ENCODE results near the gene RHBDD1.

The RHBDD1 gene

DNA sequence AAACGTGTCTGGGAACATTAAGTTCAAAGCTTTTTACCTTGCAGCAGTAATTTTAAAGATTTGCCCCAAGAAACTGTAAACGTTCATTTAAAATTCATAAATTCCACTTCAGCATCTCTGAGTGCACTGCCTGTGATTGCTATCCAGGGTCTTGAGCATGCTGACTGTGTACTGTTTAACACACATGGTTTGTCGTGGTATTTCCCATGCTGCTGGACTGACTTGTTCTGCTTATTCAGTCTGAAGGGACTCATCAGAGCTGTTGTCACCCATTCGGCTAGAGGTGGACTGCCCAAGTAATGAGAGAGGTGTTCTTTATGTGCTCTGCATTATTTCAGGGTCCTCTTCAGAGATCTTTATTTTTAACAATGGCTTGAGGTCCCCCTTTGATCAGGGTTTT, 53.1 kb downstream of the RHBDD1 start:
- no peak for DNase-seq

GRCh38 chr2:226890286-226890685, 54.4 kb downstream of the RHBDD1 start:
- DNase-seq, result no peak

GRCh38 chr2:226891780-226892590, 56.1 kb downstream of the RHBDD1 start:
- no peak for DNase-seq

DNA sequence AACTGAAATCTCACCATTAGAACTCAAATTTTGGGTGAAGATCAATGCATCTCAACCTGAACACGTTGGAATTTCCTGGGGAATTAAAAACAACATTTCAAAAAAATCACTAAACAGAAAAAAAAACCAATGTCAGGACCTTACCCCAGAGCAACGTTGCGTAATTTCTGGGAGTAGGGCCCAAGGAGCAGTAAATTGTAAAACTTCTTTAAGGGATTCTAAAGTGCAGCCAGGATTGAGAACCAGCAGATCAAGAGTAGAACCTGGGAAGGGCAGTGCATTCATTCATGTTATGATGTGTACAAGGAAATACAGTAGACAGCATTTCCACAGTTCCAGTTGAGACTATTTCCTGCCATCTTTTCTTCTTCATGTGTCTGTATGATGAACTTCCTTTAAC, 56.9 kb downstream of the RHBDD1 start:
- DNase-seq, result no peak

GRCh38 chr2:226893216-226893615, 57.4 kb downstream of the RHBDD1 start:
- DNase-seq, result no peak

DNA sequence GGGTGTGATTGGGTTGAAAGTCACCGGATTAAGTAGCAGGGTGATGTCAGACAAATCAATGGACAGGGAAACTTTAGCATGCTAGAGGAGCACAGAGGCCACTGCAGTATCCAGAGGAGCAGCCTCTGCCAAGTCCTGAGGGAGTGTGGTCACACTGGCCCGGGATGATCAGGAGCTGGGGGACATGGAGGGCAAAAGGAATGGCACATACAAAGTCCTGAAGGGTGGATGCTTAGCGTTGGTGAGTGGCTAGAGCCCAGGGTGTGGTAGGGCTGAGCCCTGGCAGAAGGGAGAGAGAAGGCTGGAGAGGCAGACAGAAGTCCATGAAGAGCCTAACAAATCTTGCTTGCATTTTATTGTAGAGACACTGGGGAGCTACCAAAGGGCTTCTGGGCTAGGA, 58.9 kb downstream of the RHBDD1 start:
- DNase-seq, result no peak

DNA sequence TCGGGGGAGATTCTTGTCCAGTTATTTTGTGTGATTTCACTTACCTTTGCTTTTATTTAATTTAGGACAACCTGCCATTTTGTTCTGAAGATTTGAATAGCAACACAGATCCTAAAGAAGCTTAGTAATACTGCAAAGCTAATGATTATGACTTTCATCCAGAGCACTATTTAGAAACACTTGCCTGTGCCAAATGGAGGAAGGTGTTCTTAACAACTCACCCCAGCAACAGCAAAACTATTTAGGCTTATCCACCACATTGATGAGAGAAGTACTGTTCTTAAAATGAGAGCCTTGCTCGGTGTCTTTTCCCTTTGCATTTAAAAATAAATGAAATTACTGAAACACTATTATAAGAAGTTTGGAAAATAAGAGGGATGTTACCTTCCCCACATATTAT, 59.7 kb downstream of the RHBDD1 start:
- no peak for DNase-seq

DNA sequence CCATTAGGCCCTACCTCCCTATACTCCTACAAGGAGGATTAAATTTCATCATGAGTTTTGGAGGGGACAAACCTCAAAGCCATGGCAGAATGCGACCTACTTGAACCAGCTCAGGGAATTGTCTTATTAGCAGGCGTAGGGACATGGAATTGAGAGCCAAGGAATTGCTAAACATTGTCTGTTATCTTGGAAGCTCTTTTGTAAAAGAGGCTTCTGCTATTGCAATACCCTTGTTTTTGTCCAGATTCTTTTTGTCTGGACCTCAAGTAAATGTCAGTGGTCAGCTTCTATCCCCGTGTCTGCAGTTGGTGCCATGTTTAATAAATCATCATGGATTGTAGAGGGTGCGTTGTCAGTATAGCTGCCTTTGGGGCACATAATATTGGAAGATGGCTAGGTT, 62.3 kb downstream of the RHBDD1 start:
- no peak for DNase-seq

DNA sequence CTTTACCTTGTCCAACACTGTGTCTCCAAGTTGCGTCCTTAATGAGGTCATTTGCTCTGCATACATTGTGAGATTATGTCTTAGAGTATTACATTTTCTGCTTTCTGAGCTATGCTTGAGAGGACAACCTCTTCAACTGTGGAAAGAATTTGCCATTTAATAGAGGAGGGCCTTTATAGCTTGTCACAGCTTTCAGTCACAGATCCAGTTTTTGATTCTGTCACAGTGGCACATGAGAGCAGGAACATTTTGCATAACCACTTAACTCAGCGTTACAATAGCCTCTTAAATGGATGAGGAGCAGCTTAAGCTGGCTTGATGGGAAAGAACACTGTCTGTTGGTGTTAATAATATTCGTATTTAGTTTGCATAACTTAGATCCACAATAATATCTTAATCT, 63.0 kb downstream of the RHBDD1 start:
- no peak for DNase-seq

GRCh38 chr2:226902041-226902966, 66.5 kb downstream of the RHBDD1 start:
- no peak for DNase-seq

DNA sequence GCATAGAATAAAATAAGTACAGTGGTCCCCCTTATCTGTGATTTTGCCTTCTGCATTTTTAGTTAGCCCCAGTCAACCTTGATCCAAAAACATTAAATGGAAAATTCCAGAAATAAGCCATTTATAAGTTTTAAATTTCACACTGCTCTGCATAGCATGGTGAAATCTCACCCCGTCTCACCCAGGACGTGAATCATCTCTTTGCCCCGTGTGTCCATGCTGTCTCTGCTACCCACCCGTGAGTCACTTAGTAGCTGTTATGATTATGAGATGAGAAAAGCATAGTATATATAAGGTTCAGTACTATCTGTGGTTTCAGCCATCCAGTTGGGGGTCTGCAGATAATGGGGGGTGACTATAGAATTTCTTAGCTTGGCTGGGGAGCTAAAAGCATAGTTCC, 67.3 kb downstream of the RHBDD1 start:
- DNase-seq, result no peak

- DNase-seq, result no peak
Observed at GRCh38 chr2:226904592-226904991, 68.7 kb downstream of the RHBDD1 start.

DNA sequence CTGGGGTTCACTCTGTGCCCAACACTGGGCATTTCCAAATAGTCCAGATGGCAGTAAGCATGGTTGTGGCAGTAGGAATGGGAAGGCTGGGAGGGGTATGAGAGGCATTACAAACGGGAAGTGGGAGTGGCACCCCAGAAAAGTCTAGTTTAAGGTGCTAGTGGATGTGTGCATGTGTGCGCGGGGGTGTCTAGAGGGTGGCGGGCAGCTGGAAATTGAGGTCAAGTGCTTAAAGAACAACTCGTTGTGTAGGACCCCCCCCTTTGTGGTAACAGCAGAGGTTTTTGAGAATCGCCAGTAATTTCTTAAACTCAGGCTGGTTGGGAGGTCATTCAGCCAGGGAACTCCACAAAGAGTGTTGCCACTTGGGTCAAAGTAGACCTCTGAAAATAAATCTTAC, 69.9 kb downstream of the RHBDD1 start:
- DNase-seq, result no peak

- no peak for DNase-seq
Observed at GRCh38 chr2:226906163-226906693, 70.4 kb downstream of the RHBDD1 start.

DNA sequence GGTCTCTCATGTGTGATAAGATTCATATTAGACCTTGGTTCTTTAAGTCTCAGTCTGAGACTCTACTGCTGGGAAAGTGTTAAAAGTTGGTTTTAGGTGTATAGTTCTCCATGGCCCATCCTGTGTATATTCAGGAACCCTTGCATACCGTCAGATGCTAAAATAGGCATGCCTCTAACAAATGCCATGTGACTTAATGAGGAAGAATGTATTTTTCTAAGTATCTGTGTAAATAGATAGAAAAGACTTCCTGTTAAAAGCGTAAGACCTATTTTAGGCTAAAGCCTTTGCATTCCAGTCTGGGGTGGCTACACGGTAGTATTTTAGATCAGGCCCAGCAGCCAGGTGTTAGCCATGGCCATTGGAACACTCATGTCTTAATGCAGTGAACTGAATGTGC, 73.3 kb downstream of the RHBDD1 start:
- no peak for DNase-seq

DNA sequence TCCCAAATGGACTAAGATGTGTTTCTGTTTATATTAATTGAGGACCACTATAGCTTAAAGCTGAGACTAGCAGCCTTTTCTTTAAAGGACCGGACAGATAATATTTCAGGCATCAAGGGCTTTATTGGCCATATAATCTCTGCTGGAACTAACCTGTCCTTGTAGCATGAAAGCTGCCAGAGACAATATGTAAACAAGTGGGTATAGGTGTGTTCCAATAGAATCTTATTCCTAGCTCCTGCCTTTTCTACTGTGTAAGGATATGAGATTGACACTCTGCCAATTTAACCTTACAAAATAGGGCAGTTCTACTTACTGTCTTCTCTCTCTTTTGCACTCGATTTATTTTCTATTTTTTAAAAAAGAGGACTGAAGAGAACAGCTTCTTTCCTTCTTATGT, 74.0 kb downstream of the RHBDD1 start:
- no peak for DNase-seq

- no peak for DNase-seq
Observed at GRCh38 chr2:226910384-226910783, 74.5 kb downstream of the RHBDD1 start.

- no peak for DNase-seq
Observed at GRCh38 chr2:226911932-226912331, 76.1 kb downstream of the RHBDD1 start.

GRCh38 chr2:226913641-226914040, 77.8 kb downstream of the RHBDD1 start:
- DNase-seq, result no peak

DNA sequence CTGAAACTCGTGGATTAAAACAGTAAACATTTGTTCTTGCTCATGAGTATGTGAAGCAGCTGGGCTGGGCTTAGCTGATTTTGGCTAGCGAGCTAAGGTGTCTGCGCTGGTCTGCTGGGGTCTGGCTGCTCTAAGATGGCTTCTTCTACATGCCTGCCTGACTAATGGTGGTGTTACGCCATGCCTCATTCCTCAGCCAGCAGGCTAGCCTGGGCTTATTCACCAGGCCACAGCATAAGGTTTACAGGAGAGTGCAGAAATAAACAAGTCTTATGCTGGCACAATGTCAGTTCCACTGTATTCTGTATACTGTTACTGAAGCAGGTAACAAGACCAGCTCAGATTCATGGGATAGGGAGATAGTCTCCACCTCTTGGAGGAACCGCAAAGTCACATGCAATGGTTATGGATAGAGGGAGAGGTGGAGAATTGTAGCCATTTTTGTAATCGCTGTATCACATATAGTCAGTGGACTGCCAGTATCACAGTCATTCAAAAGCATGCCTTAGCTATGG, 80.0 kb downstream of the RHBDD1 start:
- DNase-seq, result no peak

DNA sequence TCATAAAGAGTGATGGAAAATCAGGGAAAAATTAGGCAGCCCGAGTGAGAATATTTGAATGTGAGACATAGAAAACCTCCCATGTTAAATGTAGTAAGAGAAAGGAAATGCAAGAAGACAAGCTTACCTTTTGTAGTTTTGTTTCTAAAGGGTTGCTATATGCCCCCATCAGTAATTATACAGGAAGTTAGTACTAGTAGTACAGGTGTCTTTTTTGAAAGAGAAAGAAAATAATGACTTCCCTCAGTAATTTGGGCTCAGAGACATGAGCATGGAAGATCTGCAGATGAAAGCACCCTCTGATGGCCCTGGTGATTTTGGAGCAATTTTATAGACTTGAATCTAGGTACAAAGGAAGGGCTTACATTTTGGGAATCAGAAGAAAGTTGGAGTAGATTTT, 80.8 kb downstream of the RHBDD1 start:
- no peak for DNase-seq

DNA sequence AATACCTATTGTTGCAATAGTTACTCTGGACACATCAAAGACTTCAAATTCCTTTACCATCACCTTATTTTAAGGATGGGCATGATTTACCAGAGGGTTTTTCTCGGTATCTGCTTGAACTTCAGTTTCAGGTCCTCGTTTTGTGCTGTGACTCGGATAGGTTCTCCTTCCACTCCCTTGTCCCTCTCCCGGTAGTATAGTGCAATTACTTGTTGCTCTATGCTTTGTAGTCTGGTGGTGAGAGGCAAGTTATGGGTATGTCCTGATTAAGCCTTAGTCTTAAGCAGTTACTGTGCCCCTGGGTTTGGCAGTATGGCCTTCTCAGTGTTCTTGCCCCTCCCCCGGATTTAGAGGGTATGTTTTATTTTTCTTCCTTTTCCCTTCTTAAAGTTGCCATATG, 96.6 kb downstream of the RHBDD1 start:
- no peak for DNase-seq

- DNase-seq, result peak; percentile 79
Observed at GRCh38 chr2:226934546-226935201, 98.8 kb downstream of the RHBDD1 start.

Data from NCI-H1105 treated with DMSO at 0.1 percent for 48 hours (cell line).